PC-3 (cell line): ENCODE results near the gene SEPTIN1. TPM values are rescaled to one million over a fixed set of nuclear protein-coding genes. Genes with fewer than 3 reads are reported as not detected.
A peak's percentile ranks its signal among the peaks of the same experiment; 100 is the strongest.

Source experiments
- ATAC-seq: fragments of 200-7000 bp; cut with Tn5 transposase; 2 replicates; pipeline ENCODE4 v1.9.1; 2020; ENCODE audit warnings: mild to moderate bottlenecking, moderate library complexity
- BruUV-seq: library from RNA; stranded (reverse); fragments of 400-500 nt; replicated peaks from 2 replicates; lab custom pipeline; 2021; lab: Mats Ljungman, UMichigan
- CTCF ChIA-PET: fragments of 300-600 bp; sonication (Branson Sonifier 250); formaldehyde crosslinking; loops from one replicate; lab custom pipeline; 2022; ENCODE audit warnings: antibody characterized with exemption; lab: Charles Lee
- POLR2A ChIA-PET: fragments of 300-600 bp; sonication (Branson Sonifier 250); formaldehyde crosslinking; loops from one replicate; lab custom pipeline; 2022; ENCODE audit warnings: antibody characterized with exemption; ENCODE audit not compliant: unreplicated experiment; lab: Charles Lee
- DNase-seq: peaks from one replicate; pipeline ENCODE4 v3.0.0-alpha.2; 2015
- H2AFZ ChIP-seq: fragments of 300-600 bp; sonication (generic); 2 replicates; pipeline ENCODE4 v1.6.0; 2016; ENCODE audit warnings: antibody characterized with exemption, low read length
- H3F3A ChIP-seq: fragments of 300-600 bp; sonication (generic); one replicate; pipeline ENCODE4 v1.6.0; 2017; ENCODE audit warnings: antibody characterized with exemption, low read length, control low read depth, mild to moderate bottlenecking; ENCODE audit not compliant: unreplicated experiment
- H3K27ac ChIP-seq: fragments of 300-600 bp; sonication (generic); 2 replicates; pipeline ENCODE4 v1.5.1; 2016; ENCODE audit warnings: mild to moderate bottlenecking, low read length
- H3K27me3 ChIP-seq: fragments of 300-600 bp; sonication (generic); 2 replicates; pipeline ENCODE4 v1.6.1; 2016; ENCODE audit warnings: low read length, mixed read lengths
- H3K36me3 ChIP-seq: fragments of 300-600 bp; sonication (generic); 2 replicates; pipeline ENCODE4 v1.6.1; 2016; ENCODE audit warnings: low read depth, mixed run types, low read length, mixed read lengths
- H3K4me1 ChIP-seq: fragments of 300-600 bp; sonication (generic); 2 replicates; pipeline ENCODE4 v1.5.1; 2016; ENCODE audit warnings: low read length; ENCODE audit not compliant: insufficient read depth
- H3K4me2 ChIP-seq: fragments of 300-600 bp; sonication (generic); 2 replicates; pipeline ENCODE4 v1.6.0; 2016; ENCODE audit warnings: low read length
- H3K4me3 ChIP-seq: fragments of 300-600 bp; sonication (generic); 2 replicates; pipeline ENCODE4 v1.5.1; 2016; ENCODE audit warnings: mild to moderate bottlenecking, low read length, mixed read lengths
- H3K79me2 ChIP-seq: fragments of 300-600 bp; sonication (generic); 2 replicates; pipeline ENCODE4 v1.6.1; 2017; ENCODE audit warnings: low read length, mixed read lengths
- H3K9ac ChIP-seq: fragments of 300-600 bp; sonication (generic); 2 replicates; pipeline ENCODE4 v1.6.0; 2016; ENCODE audit warnings: mild to moderate bottlenecking, low read length
- H3K9me2 ChIP-seq: fragments of 300-600 bp; sonication (generic); replicated peaks from 2 replicates; pipeline ENCODE4 v1.6.1; 2016; ENCODE audit warnings: mixed run types, low read length, mixed read lengths
- H3K9me3 ChIP-seq: fragments of 300-600 bp; sonication (generic); 2 replicates; pipeline ENCODE4 v1.6.1; 2016; ENCODE audit warnings: low read length, mixed read lengths
- H4K20me1 ChIP-seq: fragments of 300-600 bp; sonication (generic); 2 replicates; pipeline ENCODE4 v1.6.1; 2016; ENCODE audit warnings: low read length, mixed read lengths
- EZH2 ChIP-seq: fragments of 300-600 bp; sonication (generic); IDR thresholded peaks from one replicate; pipeline ENCODE4 v1.6.1; 2017; ENCODE audit warnings: antibody characterized with exemption, mild to moderate bottlenecking, low read length; ENCODE audit not compliant: unreplicated experiment
- EZH2phosphoT487 ChIP-seq: fragments of 300-600 bp; sonication (generic); IDR thresholded peaks from 2 replicates; pipeline ENCODE4 v1.6.1; 2018; ENCODE audit warnings: mild to moderate bottlenecking, antibody characterized with exemption, low read length, borderline replicate concordance
- intact Hi-C: fragments of 100-400 bp; cut with micrococcal nuclease; formaldehyde crosslinking; loops from 2 replicates; pipeline ENCODE4 v1.9.0; 2023
- total RNA-seq: library from RNA; depleted of rRNA; stranded (reverse); fragments of >200 nt; gene quantifications from 2 replicates; pipeline ENCODE4 v1.2.3, GENCODE V29; 2014
- TF ChIP-seq, protein P1 (sequence below): fragments of 300-600 bp; sonication (generic); conservative IDR thresholded peaks from 2 replicates; pipeline ENCODE4 v1.5.1; 2017; ENCODE audit warnings: antibody characterized with exemption, low read depth, mild to moderate bottlenecking, low read length

The SEPTIN1 gene
- total RNA-seq, 1 experiment from 2014 or later = 0.55 TPM

DNA sequence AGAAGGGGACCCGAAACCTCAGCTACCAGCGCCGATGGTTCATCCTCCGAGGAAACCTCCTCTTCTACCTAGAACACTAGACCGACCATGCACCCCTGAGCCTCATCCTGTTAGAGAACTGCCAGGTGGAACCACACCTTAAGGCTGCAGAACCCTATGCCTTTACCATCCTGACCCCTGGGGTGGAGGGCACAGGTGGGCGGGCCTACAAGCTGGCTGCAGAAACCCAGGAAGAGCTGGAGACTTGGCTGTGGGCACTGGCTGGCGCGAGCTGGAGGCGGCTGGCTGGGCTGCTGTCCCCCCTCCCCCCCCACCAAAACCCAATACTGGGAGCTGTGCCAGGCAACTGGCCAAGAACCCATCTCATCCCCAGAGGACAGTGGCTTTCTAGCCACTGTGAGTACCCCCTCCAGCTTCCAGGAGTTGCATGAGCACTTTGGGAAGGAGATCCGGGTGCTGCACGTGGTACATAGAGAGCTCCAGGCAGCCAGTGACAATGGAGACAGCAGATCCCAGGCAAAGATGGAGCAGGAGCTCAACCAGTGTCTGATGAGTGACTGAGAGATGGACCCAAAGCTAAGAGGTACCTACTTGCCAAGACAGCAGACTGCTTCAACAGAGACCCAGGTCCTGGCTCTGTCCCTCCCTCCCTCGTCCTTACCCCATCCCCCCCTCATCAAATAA lies 25.8 kb downstream of the SEPTIN1 start:
- intact Hi-C loops = no loop called here
- no peaks in the 10 kb centered on the region for H3F3A ChIP-seq
- no peaks in the 10 kb centered on the region; the same call in 1 of the 2 replicates for H3K36me3 ChIP-seq
- peaks cover 25% of the 10 kb centered on the region for H3K79me2 ChIP-seq
- CTCF ChIA-PET = no interaction called here
- BruUV-seq = no TSS peak
- no peaks in the 10 kb centered on the region for H3K27me3 ChIP-seq
- no peak overlapping the region for H3K4me3 ChIP-seq
- H3K9me3 ChIP-seq = no peaks in the 10 kb centered on the region
- no peak for DNase-seq
- POLR2A ChIA-PET = no interaction called here
- H3K27ac ChIP-seq = no peak overlapping the region; the same call in 1 of the 2 replicates
- H3K9me2 ChIP-seq = no peaks in the 10 kb centered on the region
- TF ChIP-seq, protein P1, sequence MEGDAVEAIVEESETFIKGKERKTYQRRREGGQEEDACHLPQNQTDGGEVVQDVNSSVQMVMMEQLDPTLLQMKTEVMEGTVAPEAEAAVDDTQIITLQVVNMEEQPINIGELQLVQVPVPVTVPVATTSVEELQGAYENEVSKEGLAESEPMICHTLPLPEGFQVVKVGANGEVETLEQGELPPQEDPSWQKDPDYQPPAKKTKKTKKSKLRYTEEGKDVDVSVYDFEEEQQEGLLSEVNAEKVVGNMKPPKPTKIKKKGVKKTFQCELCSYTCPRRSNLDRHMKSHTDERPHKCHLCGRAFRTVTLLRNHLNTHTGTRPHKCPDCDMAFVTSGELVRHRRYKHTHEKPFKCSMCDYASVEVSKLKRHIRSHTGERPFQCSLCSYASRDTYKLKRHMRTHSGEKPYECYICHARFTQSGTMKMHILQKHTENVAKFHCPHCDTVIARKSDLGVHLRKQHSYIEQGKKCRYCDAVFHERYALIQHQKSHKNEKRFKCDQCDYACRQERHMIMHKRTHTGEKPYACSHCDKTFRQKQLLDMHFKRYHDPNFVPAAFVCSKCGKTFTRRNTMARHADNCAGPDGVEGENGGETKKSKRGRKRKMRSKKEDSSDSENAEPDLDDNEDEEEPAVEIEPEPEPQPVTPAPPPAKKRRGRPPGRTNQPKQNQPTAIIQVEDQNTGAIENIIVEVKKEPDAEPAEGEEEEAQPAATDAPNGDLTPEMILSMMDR = no peak
- TF ChIP-seq EZH2 (no peak), EZH2phosphoT487 (no peak)
- ATAC-seq = no peak
- H3K4me1 ChIP-seq = peaks cover 32% of the 10 kb centered on the region
- H3K9ac ChIP-seq = no peak overlapping the region
- H2AFZ ChIP-seq = no peak overlapping the region
- no peak overlapping the region for H3K4me2 ChIP-seq
- H4K20me1 ChIP-seq = peaks cover 11% of the 10 kb centered on the region

DNA sequence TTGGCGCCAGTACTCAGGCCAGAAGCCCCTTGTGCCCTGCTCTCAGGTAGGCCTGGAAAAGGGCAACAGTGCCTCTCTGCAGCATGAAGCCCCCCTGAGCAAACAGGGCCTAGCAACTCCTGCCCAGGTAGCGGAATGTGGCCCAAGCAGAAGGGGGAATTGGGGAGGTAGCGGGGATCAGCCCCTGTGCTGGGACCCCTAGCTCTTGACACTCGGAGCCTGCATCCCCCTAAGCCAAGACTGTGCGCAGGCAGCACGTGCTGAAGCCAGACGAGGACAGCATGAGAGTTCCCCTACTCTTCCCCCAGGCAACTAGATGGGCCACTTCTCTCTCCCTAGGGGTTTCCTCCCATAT lies 26.4 kb downstream of the SEPTIN1 start:
- BruUV-seq = no TSS peak
- peak overlapping the region; percentile 94; the same call in 1 of the 2 replicates for H3K4me3 ChIP-seq
- H3K36me3 ChIP-seq = peaks cover 4% of the 10 kb centered on the region; the same call in 1 of the 2 replicates
- DNase-seq (no peak), ATAC-seq (no peak)
- ChIA-PET POLR2A (no interaction called here), CTCF (no interaction called here)
- H2AFZ ChIP-seq = peak overlapping the region; percentile 74; the same call in 1 of the 2 replicates
- H3K9me2 ChIP-seq = no peaks in the 10 kb centered on the region
- TF ChIP-seq EZH2 (no peak), EZH2phosphoT487 (no peak)
- TF ChIP-seq, protein P1 = no peak
- H4K20me1 ChIP-seq = peaks cover 13% of the 10 kb centered on the region
- intact Hi-C loops = no loop called here
- H3K9me3 ChIP-seq = no peaks in the 10 kb centered on the region
- H3K79me2 ChIP-seq = peaks cover 25% of the 10 kb centered on the region
- peaks cover 33% of the 10 kb centered on the region for H3K4me1 ChIP-seq
- no peaks in the 10 kb centered on the region for H3F3A ChIP-seq
- H3K9ac ChIP-seq = peak overlapping the region; percentile 76; the same call in 1 of the 2 replicates
- H3K27me3 ChIP-seq = no peaks in the 10 kb centered on the region
- peak overlapping the region; percentile 88 for H3K27ac ChIP-seq
- peak overlapping the region; percentile 87 for H3K4me2 ChIP-seq
